MM.1S (cell line): ENCODE results near the gene TLE3.

Source experiments
- DNase-seq: peaks from one replicate; pipeline ENCODE4 v3.0.0-alpha.2; 2015
- H2AFZ ChIP-seq: fragments of 300-600 bp; sonication (generic); 2 replicates; pipeline ENCODE4 v1.6.0; 2016; ENCODE audit warnings: antibody characterized with exemption, low read length
- H3F3A ChIP-seq: fragments of 300-600 bp; sonication (generic); 2 replicates; pipeline ENCODE4 v1.6.1; 2016; ENCODE audit warnings: mild to moderate bottlenecking, antibody characterized with exemption, low read length, moderate library complexity, mixed read lengths; ENCODE audit not compliant: insufficient read depth
- H3K27ac ChIP-seq: fragments of 300-600 bp; sonication (generic); 2 replicates; pipeline ENCODE4 v1.5.1; 2016; ENCODE audit warnings: mild to moderate bottlenecking, low read length
- H3K27me3 ChIP-seq: fragments of 300-600 bp; sonication (generic); replicated peaks from 2 replicates; pipeline ENCODE4 v1.6.0; 2016; ENCODE audit warnings: low read length; ENCODE audit not compliant: insufficient read depth
- H3K36me3 ChIP-seq: fragments of 300-600 bp; sonication (generic); replicated peaks from 2 replicates; pipeline ENCODE4 v1.6.1; 2016; ENCODE audit warnings: mild to moderate bottlenecking, low read length, mixed read lengths; ENCODE audit not compliant: insufficient read depth
- H3K4me1 ChIP-seq: fragments of 300-600 bp; sonication (generic); 2 replicates; pipeline ENCODE4 v1.6.1; 2016; ENCODE audit warnings: low read length, mixed read lengths
- H3K4me2 ChIP-seq: fragments of 300-600 bp; sonication (generic); 2 replicates; pipeline ENCODE4 v1.6.0; 2016; ENCODE audit warnings: low read depth, low read length
- H3K4me3 ChIP-seq: fragments of 300-600 bp; sonication (generic); 2 replicates; pipeline ENCODE4 v1.5.1; 2016; ENCODE audit warnings: low read length, mixed read lengths
- H3K79me2 ChIP-seq: fragments of 300-600 bp; sonication (generic); 2 replicates; pipeline ENCODE4 v1.6.1; 2016; ENCODE audit warnings: mixed run types, low read length, mixed read lengths
- H3K9ac ChIP-seq: fragments of 300-600 bp; sonication (generic); 2 replicates; pipeline ENCODE4 v1.6.1; 2016; ENCODE audit warnings: low read length, mixed read lengths
- H3K9me2 ChIP-seq: fragments of 300-600 bp; sonication (generic); replicated peaks from 2 replicates; pipeline ENCODE4 v1.6.1; 2016; ENCODE audit warnings: mild to moderate bottlenecking, low read length, mixed read lengths; ENCODE audit not compliant: insufficient read depth
- H3K9me3 ChIP-seq: fragments of 300-600 bp; sonication (generic); replicated peaks from 2 replicates; pipeline ENCODE4 v1.6.1; 2016; ENCODE audit warnings: mild to moderate bottlenecking, low read length, mixed read lengths; ENCODE audit not compliant: insufficient read depth
- H4K20me1 ChIP-seq: fragments of 300-600 bp; sonication (generic); 2 replicates; pipeline ENCODE4 v1.6.1; 2016; ENCODE audit warnings: mild to moderate bottlenecking, low read length, moderate library complexity, mixed read lengths; ENCODE audit not compliant: insufficient read depth
- EZH2 ChIP-seq: fragments of 300-600 bp; sonication (generic); optimal IDR thresholded peaks from 2 replicates; pipeline ENCODE3; 2017; ENCODE audit warnings: low read depth, mild to moderate bottlenecking, antibody characterized with exemption, low read length, mixed read lengths
- EZH2phosphoT487 ChIP-seq: fragments of 300-600 bp; sonication (generic); IDR thresholded peaks from 2 replicates; pipeline ENCODE4 v1.6.1; 2018; ENCODE audit warnings: antibody characterized with exemption, low read length
- TF ChIP-seq, protein P1 (sequence below): fragments of 300-600 bp; sonication (generic); IDR thresholded peaks from 2 replicates; pipeline ENCODE4 v1.5.1; 2016; ENCODE audit warnings: antibody characterized with exemption, low read length, mixed read lengths

TLE3 gene

DNA sequence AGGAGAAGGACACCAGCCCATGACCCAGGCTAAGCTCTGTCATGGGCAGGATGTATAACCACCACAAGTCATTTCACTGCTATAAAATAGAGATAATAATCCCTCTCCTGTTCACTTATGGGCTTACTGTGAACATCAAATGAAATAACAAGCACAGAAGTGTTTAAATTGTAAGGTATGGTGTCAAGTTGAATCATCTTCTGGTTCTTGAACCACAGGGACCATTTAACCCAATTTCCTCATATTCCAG is 44.3 kb upstream of the TLE3 start:
- no peaks in the 10 kb centered on the region for H3K9me3 ChIP-seq
- H3F3A ChIP-seq, result no peaks in the 10 kb centered on the region
- H3K27ac ChIP-seq, result no peak overlapping the region
- no peak overlapping the region for H3K4me2 ChIP-seq
- H3K4me1 ChIP-seq, result peaks cover 11% of the 10 kb centered on the region
- H3K79me2 ChIP-seq, result no peaks in the 10 kb centered on the region
- H2AFZ ChIP-seq, result no peak overlapping the region
- H3K9ac ChIP-seq, result no peak overlapping the region
- no peaks in the 10 kb centered on the region for H3K36me3 ChIP-seq
- no peaks in the 10 kb centered on the region for H3K27me3 ChIP-seq
- no peaks in the 10 kb centered on the region for H3K9me2 ChIP-seq
- no peak for DNase-seq
- no peak overlapping the region for H3K4me3 ChIP-seq
- H4K20me1 ChIP-seq, result no peaks in the 10 kb centered on the region
- no peak for TF ChIP-seq EZH2phosphoT487
- TF ChIP-seq EZH2, result no peak
- TF ChIP-seq, protein P1, sequence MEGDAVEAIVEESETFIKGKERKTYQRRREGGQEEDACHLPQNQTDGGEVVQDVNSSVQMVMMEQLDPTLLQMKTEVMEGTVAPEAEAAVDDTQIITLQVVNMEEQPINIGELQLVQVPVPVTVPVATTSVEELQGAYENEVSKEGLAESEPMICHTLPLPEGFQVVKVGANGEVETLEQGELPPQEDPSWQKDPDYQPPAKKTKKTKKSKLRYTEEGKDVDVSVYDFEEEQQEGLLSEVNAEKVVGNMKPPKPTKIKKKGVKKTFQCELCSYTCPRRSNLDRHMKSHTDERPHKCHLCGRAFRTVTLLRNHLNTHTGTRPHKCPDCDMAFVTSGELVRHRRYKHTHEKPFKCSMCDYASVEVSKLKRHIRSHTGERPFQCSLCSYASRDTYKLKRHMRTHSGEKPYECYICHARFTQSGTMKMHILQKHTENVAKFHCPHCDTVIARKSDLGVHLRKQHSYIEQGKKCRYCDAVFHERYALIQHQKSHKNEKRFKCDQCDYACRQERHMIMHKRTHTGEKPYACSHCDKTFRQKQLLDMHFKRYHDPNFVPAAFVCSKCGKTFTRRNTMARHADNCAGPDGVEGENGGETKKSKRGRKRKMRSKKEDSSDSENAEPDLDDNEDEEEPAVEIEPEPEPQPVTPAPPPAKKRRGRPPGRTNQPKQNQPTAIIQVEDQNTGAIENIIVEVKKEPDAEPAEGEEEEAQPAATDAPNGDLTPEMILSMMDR, result no peak

DNA sequence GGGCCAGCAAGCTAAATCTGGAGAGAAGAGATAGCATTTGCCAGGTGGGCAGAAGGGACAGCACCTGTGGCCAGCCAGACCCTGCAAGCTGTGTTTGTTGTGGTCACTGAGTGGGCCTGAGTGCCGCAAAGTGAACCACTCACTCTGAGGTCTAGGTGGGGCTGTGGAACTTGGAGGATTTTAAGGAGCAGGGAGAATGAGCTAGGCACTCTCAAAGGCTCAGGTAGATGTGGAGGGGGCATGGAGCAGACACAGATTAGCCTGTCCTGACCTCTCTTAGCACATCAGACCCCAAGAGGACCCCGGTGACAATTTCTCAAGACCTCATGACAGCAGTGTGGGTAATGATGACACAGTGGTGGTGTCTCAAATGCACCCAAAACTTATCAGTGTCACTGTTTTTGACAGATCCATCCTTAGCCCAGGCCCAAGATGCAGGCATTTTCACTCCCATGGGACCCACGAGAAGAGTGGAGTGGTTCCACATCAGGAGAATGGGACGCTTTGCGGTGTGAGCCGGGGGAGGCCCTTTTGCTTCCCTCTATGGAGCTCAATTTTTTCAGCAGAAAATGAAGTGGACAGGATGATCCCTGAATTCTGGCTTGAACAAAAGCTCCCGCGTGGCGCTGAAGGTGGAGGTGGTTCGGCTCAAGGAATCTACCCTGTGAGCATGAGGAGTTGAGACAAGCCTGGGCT is 43.8 kb upstream of the TLE3 start:
- H3K4me3 ChIP-seq, result no peak overlapping the region
- H3F3A ChIP-seq, result no peaks in the 10 kb centered on the region
- peaks cover 11% of the 10 kb centered on the region for H3K4me1 ChIP-seq
- TF ChIP-seq EZH2 (no peak), EZH2phosphoT487 (no peak)
- TF ChIP-seq, protein P1, result no peak
- no peak for DNase-seq
- no peaks in the 10 kb centered on the region for H3K9me2 ChIP-seq
- H3K9ac ChIP-seq, result no peak overlapping the region
- H3K79me2 ChIP-seq, result no peaks in the 10 kb centered on the region
- no peak overlapping the region for H3K27ac ChIP-seq
- no peak overlapping the region for H3K4me2 ChIP-seq
- no peak overlapping the region for H2AFZ ChIP-seq
- H3K27me3 ChIP-seq, result no peaks in the 10 kb centered on the region
- H3K36me3 ChIP-seq, result no peaks in the 10 kb centered on the region
- no peaks in the 10 kb centered on the region for H3K9me3 ChIP-seq
- H4K20me1 ChIP-seq, result no peaks in the 10 kb centered on the region

DNA sequence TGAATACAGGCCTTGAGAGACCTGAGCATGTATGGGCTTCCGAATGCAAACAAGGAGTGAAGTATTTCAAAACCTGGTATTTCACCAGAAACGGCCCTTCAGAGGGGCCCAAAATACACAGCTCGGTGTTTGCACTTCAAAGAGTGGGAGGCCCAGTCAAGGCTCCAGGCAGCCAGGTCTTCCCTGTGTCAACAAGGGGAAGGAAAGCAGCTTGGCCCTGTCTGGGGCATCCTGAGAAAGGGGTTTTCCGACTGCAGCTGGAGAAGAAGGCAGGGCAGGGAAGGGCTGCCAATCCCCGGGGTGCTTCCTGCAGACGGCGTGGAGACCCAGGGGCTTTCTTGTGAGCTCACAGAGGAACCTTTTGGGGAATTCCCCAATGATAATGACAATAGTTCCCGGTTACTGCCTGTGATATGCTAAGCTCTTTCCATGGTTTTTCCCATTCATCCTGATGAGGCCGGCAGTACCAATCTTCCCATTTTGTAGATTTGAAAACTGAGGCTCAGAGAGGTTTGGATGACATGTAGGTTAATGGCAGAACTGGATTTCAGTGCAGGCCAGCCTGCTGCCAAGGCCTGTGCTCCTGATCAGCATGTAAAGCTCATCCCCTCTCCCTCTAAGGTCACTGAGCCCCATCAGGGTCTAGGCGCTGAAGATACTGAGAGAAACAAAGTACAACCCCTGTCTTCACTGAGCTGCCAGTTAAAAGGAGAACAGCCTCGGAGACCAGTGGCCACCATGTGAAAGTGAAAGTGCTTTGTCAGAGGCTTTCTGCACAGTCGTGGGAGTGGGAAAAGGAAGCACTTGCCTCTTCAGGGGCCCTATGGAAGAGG is 43.0 kb upstream of the TLE3 start:
- Histone ChIP-seq H3K4me3 (no peak overlapping the region), H3K27me3 (no peaks in the 10 kb centered on the region), H3K9ac (no peak overlapping the region), H3K79me2 (no peaks in the 10 kb centered on the region), H2AFZ (no peak overlapping the region), H3K9me3 (no peaks in the 10 kb centered on the region), H3F3A (no peaks in the 10 kb centered on the region), H3K9me2 (no peaks in the 10 kb centered on the region), H4K20me1 (no peaks in the 10 kb centered on the region), H3K4me2 (no peak overlapping the region), H3K4me1 (peaks cover 11% of the 10 kb centered on the region), H3K27ac (no peak overlapping the region), H3K36me3 (no peaks in the 10 kb centered on the region)
- DNase-seq, result peak; percentile 10
- TF ChIP-seq EZH2 (no peak), EZH2phosphoT487 (no peak)
- TF ChIP-seq, protein P1, result no peak
